Ishikawa (cell line): ENCODE data around the gene MCF2L2.

ENCODE experiments used
- EP300 ChIP-seq: IDR thresholded peaks from 2 replicates; pipeline ENCODE4 v1.6.1; 2012; ENCODE audit warnings: borderline replicate concordance
- TEAD4 ChIP-seq: IDR thresholded peaks from 2 replicates; pipeline ENCODE4 v1.6.1; 2012
- YY1 ChIP-seq: IDR thresholded peaks from 2 replicates; pipeline ENCODE4 v1.6.1; 2012; ENCODE audit warnings: low read depth
- ZBTB7A ChIP-seq: IDR thresholded peaks from 2 replicates; pipeline ENCODE4 v1.6.1; 2012; ENCODE audit warnings: low read depth
- TF ChIP-seq, protein P1 (sequence below): IDR thresholded peaks from 2 replicates; pipeline ENCODE4 v1.6.1; 2012
- TF ChIP-seq, protein P2 (sequence below): IDR thresholded peaks from 2 replicates; pipeline ENCODE4 v1.6.1; 2012

DNA sequence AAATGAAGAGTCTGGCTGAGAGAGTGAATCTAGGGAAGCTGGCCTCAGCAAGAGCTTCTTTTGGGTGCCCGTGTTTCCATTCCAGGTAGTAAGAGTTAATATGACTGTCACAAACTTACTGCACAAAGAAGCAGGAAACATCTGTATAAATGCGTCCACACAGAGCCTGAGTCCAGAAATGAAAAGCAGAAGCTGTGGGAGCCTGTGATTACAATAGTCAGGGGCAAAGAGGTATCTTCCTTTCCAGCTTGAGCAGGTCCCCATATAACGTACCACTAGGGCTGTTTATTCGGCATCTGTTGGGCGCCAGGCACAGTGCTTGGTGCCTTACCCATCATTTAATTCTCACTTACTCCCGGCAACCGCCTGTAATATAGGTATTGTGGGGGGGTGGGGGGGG, 215.9 kb downstream of the MCF2L2 start:
- TF ChIP-seq, protein P1, sequence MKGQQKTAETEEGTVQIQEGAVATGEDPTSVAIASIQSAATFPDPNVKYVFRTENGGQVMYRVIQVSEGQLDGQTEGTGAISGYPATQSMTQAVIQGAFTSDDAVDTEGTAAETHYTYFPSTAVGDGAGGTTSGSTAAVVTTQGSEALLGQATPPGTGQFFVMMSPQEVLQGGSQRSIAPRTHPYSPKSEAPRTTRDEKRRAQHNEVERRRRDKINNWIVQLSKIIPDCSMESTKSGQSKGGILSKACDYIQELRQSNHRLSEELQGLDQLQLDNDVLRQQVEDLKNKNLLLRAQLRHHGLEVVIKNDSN: no peak
- TF ChIP-seq YY1: no peak
- TF ChIP-seq, protein P2, sequence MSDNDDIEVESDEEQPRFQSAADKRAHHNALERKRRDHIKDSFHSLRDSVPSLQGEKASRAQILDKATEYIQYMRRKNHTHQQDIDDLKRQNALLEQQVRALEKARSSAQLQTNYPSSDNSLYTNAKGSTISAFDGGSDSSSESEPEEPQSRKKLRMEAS: no peak
- TF ChIP-seq EP300: no peak
- TF ChIP-seq ZBTB7A: no peak
- no peak for TF ChIP-seq TEAD4
